C1 segment of cervical spinal cord (tissue), 14 donors: ENCODE measurements around the gene FERMT3.
"Not testable (repeated sequence)": the region's sequence is repeated elsewhere in the genome, so short reads cannot be mapped to it uniquely, and the experiment has no call there.

Experiments used
- DNase-seq, 14 donors: peaks; one replicate each; lab custom pipeline; 2025; lab: John Stamatoyannopoulos, UW

FERMT3 gene

DNA sequence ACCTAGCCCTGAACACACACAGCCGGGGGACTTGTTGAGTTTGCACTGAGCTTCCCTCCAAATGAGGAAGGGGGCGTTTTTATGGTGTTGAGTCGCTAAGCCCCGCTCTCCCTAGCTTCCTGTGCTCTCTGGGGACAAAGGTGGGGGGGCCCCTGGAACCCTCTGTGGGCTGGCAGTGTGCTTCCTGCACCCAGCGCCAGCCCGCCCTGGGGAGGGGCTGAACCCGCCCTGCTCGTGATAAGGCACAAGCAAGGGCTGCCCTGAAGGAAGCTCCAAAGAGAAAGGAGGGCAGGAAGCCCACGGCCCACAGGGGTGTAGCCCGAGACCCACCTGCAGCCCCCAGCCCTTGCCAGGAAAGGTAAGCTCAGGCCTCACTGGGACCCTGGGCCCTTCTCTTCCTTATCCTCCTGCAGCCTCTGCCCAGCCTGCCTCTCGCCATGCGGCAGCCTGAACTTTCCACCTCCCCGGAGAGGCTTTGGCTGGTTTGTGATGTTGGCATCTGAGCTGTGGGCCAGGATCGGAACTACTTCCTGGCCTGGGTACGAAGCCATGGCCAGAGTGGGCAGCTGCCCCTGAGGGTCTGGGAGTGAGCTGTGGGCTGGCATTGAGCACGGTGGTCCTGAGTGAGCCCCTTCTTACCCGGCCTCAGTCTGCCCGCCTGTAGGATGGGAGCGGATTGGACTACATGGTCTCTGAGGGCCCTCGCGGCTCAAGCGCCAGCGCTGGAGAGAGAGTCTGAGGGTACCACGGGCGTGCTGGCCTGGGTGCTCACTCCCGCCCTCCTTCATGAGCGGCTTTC is at the start of gene FERMT3:
Gene FERMT3 (plus strand): TSS at position 265 of the 799 bp plus-strand sequence. CDS start 644 bp downstream, outside the sequence.
- peak in 5 of 14 donors; percentile 14 to 50 (median 35) for DNase-seq

DNA sequence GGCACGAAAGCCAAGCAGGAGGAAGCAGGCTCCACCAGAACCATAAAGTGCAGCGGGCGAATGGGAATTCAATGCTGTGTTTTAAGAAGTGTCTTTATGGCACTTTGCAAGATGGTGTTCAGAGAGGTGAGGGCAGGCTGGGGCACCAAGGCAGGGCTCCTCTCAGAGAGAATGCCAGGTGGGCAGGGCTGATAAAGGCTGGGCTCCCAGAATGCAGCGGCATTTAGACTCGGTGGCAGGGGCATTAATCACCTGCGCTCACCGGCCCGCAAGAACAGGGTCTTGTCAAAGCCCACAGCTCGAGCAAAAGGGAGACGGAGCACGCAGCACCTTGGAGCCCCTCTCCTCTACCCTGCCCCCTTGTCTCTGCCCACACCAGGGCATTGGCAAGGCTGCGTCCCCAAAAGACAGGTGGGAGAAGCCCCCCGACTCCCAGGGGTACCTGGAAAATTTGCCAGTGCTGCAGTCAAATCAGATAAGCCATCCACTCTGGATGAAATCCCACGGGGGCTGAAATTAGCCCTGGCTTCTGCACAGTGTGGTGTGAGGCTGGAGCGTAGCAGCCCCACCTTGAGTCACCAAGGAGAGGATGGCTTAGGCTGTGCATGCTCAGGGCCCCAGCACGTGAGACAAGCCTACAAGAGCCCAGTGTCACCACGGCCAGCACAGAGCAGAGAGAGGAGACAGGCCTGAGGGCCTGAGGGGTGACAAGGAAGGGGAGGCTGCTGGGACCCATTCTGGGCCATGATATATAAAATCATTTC is 48.7 kb upstream of the FERMT3 start:
- DNase-seq, result no peak

DNA sequence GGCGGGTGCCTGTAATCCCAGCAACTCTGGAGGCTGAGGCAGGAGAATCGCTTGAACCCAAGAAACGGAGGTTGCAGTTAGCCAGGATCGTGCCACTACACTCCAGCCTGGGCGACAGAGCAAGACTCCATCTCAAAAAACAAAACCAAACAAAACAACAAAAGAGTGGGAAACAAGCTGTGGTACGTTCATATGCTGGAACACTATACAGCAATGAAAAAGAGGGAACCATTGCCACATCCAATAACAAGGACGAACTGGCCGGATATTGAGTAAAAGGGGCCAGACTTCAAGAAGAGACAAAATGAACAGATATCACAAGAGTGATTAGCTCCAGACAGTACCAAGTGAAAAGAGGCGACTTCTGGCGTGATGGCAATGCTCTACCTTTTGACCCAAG is 45.5 kb upstream of the FERMT3 start:
- DNase-seq, result no peak

DNA sequence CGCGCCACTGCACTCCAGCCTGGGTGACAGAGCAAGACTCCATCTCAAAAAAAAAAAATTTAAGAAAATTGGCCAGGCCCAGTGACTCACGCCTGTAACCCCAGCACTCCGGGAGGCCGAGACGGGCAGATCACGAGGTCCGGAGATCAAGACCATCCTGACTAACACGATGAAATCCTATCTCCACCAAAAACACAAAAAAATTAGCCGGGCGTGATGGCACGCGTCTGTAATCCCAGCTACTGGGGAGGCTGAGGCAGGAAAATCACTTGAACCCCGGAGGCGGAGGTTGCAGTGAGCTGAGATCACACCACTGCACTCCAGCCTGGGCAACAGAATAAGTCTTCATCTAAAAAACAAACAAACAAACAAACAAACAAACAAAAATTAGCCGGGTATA is 43.8 kb upstream of the FERMT3 start:
- not testable (repeated sequence) for DNase-seq

DNA sequence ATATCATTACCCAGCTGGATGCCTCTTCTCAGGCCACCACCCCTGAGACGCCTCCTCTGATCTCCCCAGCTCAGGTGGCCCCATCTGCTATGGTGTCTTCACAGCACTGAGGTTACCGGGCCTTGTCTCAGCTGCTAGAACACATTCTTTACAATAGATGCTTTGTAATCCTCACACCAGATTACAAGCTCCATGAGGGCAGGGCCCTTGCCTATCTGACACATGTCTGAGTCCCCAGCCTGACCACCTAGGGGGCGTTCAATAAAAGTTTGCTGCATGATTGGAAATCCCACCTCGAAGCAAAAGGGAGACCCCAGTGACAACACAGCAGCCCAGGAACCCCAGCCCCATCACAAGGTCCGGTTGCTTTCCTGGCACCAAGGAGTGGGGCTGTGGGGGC is 42.6 kb upstream of the FERMT3 start:
- DNase-seq, result no peak

DNA sequence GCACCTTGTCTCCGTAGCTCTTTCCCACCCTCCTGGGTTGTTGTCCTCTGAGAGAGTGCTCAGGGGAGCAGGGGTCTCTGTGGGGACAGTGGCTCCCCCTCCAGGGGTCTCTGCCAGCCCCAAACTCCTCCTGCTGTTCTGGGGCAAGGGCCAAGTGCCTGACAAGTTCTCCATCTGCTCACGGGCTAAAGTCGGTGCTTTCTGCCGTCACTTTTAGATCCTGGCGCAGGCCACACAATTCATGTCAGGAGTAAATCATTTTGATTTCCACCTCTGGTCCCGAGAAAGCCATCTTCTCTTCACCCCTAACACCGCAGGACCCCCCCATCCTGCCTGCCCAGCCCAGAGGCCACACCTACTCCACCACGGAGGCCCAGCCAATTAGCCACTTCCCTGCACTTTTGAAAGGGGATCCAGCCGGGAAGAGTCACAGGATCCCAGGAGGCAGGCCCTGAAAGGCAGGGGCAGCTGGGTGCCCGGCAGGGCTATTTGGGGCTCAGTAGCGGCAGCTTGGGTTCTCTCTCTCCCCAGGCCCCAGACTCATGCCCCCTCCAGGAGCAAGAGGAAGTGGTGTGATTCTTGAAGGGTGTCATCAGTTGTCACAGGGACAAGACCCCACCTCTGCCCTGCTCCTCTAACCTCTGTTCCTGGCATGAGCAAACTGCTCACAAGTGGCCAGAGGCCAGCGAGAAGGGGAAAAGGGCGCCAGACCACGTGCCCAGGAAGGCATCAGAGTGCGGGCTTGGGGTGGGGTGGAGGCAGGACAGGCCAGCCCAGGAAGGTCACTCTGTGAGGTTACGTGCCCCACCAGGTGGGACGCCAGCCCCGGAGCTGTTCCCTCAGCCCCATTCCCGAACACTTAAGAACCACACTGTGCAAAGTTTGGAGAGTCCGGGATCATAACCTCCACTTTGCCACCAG is 41.9 kb upstream of the FERMT3 start:
- peak in 1 of 14 donors; percentile 37 for DNase-seq

DNA sequence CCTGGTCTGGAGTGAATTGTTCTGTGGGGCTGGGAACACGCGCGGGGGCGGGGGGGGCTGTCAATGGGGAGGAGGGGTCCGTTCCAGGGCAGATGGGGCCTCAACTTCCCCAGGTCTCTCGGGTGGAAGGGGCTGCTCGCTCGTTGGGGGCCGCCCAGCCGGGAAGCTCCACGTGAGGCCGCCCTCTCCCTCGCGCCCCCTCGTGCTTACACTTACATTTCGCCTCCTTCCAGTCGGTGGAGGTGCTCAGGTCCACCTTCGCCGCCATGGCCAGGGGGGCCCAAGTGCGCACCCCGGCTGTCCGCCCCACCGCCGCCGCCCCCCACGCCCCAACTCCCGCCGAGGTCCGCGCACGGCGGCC is 41.1 kb upstream of the FERMT3 start:
- DNase-seq, result no peak

DNA sequence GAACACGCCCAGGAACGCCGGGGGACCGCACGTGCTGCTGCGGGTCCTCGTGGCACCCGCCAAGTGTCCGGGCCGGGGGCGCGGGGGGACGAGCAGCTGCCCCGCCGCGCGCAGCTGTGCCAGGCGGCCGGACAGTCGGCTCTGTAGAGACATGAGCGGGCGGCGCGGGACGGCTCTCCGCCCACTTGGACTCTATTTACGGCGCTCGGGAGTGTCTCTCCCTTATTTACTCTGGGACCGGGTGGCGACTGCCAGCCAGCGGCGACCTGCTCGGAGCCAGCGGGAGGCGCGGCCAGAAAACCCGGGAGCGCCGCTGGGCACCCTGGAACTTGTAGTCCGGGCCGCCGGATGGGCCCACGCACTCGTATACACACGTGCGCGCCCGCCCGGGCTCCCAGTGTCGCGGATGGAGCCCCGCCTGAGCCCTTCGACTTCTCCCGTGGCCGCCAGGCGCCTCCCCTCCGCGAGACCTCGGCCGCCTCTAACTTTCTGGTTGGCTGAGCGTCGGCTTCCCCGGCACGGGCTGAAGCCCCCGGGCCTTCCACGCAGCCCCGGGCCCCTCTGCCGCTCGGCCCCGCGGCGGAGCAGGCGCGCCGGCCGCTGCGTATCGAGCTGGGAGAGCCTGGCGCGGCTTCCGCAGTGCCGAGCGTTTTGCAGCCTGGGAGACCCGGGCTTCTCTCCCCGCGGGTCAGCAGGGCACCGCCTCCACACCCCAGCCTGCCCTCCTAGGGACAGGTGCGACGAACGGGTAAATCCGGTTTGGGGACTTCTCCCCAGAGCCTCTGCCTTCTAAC is 40.5 kb upstream of the FERMT3 start, which contains the start of gene MACROD1:
Gene MACROD1 (minus strand): TSS at position 272 of the 794 bp plus-strand sequence. CDS start 119 bp downstream, at position 153.
- peak in 11 of 14 donors; percentile 25 to 70 (median 53) for DNase-seq

DNA sequence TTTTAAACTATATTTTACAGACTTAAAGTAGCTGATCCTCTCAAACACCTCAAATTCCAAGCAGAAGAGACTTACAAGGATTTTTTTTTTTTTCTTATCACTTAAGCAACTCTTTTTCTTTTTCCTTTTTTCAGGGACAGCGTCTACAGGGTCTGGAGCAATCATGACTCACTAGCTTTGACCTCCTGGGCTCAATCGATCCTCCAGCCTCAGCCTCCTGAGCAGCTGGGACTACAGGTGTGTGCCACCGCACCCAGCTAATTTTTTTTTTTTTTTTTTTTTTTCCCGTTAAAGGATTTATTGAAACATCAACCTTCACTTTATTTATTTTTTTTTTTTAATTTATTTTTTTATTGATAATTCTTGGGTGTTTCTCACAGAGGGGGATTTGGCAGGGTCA is 36.1 kb upstream of the FERMT3 start:
- no peak for DNase-seq

DNA sequence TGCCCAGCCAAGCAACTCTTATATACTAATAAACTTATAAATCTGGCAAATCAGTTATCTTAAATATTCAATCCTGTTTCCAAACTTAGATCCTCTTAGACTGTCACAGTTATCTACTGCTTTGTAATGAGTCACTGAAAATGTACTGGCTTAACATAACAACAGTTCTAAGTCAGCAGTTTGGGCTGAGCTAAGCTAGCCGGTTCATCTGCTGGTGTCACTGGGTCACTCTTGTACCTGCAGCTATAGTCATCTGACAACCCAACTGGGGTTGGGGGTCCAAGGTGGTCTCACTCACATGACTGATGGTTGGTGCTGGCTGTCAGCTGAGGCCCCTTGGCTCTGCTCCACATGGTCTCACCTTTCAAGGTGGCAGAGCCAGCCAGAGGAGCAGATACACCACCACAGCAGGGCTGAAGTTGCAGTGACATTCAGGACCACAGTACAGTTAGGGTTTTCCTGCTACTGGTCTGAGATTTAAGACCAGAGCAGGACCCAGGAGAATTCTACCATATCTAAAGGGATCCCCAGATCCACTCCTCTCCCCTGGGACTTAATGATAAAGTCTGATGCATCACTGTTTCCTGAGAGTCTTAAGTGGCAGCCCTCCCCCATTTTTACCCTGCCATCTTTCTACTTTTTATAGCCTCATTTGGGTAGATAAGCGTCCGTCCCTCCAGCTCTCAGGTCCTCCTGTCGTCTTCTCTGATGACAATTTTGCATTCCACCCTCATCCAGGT is 32.7 kb upstream of the FERMT3 start:
- DNase-seq, result no peak

DNA sequence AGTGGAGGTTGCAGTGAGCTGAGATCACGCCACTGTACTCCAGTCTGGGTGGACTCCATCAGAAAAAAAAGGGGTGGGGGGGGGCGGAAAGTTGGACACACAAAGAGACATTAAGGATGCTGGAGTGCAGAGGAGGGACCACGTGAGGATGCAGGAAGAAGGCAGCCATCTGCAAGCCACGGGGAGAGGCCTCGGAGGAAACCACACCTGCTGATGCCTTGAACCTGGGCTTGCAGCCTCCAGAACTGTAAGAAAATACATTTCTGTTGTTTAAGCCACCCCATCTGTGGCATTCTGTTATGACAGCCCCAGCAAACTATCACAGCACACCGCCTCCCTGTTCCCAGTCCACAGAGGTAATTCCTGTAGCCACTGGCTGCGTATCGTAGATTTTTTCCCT is 29.8 kb upstream of the FERMT3 start:
- DNase-seq, result no peak

DNA sequence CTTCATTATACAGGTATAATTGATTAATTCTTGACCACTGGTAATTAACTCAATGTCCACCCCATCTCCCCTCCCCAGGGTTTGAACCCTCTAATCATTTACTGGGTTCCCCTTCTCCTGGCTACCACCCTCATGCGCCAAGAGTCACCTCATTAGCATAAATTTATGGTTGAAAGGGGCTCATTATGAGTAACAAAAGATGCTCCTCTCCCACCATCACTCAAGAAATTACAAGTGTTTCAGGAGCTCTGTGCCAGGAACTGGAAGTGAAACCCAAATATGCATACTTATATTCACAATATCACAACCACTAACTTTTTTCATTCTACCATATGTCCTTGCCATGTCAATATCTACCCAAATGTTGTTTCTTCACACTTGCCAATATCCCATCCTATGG is 28.3 kb upstream of the FERMT3 start:
- no peak for DNase-seq

DNA sequence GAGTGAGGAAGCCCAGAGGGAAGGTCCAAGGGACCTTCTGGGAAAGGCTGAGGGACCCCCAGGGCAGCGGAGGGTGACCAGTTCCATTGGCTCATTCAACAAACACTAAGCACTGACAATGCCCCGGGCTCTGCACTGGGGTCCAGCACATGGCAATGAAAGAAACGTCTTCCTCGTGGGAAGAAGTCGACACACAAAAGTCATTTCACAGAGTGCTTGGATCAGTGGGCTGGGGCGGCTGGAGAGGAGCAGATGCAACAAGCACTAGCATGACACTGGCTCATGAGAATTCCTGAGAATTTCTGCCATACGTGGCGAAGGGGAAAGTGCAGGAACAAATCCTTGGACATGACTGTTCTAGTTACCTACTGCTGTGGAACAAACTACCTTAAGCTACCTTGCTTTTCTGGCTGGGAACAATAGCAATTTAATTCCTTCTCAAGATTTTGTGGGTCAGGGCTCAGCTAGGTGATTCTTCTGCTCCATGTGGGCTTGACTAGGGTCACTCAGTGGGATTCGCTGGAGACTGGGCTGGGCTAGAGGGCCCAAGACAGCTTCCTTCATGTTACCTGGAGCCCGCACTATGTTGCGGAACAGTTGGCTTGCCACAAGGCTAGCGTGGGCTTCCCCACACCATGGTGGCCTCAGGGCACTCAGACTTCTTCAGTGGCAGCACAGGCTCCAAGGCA is 27.4 kb upstream of the FERMT3 start:
- no peak for DNase-seq

DNA sequence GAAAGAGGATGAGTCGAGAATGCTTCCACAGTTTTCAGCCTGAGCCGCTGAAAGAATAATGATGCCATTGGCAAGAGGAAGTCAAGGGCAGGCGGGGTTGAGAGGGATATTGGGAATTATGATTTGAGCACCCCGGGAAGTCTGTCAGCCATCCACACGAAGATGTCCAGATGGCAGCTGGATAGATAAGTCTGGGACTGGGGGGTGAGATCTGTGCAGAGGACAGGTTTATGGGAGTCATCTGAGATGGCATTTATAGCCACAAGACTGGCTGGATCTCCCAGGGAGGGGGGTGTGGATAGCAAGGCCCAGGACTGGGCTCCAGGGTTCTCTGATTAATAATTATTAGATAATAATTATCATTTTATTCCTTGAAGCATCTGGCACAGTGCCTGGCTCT is 25.6 kb upstream of the FERMT3 start:
- peak in 1 of 14 donors; percentile 39 for DNase-seq

DNA sequence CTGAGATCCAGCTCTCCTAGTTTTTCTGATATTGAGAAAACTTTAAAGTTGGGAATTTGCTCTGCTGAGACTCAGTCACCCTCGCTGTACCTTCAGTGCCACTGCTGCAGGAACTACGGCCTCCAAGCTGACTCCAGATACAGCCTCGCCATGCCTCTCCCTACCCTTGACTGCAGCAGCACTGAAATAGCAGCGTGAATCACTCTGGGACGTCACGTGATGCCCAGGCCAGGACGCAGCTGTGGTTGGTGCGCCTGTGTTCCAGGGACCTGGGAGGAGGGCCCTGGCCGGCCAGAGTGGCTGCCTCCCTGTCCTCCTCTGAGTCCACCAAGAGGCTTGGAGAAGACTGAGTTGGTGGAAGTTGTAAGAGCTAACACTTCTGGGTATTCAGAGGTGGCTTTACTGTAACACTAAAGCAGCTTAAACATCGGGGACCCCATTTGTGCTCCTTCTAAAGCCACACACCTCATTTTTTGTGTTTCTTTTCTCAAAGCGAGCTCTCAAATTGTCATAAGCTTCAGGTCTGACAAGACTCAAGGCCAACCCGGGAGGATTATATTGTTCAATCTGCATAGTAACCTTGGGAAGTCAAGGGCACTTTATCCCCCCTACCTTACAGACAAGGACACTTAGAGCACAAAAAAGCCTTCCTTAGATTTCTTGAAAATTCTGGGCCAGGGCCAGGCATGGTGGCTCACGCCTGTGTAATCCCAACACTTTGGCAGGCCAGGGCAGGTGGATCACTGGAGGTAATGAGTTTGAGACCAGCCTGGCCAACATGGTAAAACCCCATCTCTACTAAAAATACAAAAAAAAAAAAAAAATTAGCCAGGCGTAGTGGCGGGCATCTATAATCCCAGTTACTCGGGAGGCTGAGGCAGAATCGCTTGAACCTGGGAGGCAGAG is 24.8 kb upstream of the FERMT3 start:
- DNase-seq, result peak; percentile 46 to 94 (median 84)

DNA sequence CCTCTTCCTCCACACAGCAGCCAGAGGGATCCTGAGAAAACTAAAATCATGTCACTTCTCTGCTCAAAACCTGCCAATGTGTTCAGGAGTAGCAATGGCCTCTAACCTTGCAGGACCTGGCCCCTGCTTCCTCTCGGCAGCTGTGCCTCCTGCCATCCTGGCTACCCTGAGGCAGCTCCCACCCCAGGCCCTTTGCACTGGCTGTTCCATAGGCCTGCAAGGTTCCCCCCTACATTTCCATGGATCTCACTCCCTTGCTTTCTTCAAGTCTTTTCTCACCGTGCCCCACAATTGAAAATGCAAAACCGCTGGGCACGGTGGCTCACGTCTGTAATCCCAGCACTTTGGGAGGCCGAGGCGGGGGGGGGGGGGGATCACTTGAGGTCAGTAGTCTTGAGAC is 22.6 kb upstream of the FERMT3 start:
- no peak for DNase-seq

DNA sequence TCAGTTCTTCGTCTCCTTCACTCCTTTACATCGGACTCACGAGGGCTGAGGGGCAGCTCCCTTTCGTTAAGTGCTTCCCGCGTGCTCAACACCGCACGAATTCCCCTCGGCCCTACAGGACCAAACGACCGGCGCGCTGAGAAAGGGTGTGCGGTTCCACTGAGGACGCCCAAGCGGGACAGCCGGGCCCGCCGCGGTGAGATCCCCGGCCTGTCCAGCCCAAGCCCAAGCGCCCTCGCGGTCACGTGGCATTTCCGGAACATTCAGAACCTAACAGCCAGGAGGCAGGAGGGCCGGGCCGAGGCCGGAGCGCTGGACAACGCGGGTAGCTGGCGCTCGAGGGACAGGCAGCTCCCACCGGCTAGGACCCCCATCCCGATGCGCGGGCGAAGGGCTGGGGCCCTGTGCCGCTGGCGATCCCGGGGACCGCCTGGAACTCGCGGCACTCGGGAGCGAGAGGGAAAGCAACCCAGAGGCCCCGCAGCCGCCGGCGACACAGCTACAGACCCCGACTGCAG is 21.3 kb upstream of the FERMT3 start:
- DNase-seq, result peak in 13 of 14 donors; percentile 86 to 98 (median 95)
